Fibroblast of the aortic adventitia (primary cell): ENCODE data around the gene HARBI1. TPM values are rescaled to one million over a fixed set of nuclear protein-coding genes. Genes with fewer than 3 reads are reported as not detected.

Experiments
- DNase-seq: peaks from one replicate; pipeline ENCODE4 v3.0.0-alpha.2; 2010; ENCODE audit warnings: low read depth
- H3K4me3 ChIP-seq: 2 replicates; pipeline ENCODE4 v1.5.1; 2011; ENCODE audit warnings: low read depth, mild to moderate bottlenecking, control low read depth, low read length, moderate library complexity
- total RNA-seq: library from RNA; depleted of rRNA; stranded (reverse); fragments of >200 nt; gene quantifications from 2 replicates; pipeline ENCODE4 v1.2.3, GENCODE V29; 2012; ENCODE audit warnings: low replicate concordance
- TF ChIP-seq, protein P1 (sequence below): IDR thresholded peaks from 2 replicates; pipeline ENCODE4 v1.5.1; 2011; ENCODE audit warnings: mild to moderate bottlenecking, low read length, control low read depth, inconsistent platforms; ENCODE audit not compliant: insufficient read depth

The HARBI1 gene
- total RNA-seq, 1 donor = 4.5 TPM

DNA sequence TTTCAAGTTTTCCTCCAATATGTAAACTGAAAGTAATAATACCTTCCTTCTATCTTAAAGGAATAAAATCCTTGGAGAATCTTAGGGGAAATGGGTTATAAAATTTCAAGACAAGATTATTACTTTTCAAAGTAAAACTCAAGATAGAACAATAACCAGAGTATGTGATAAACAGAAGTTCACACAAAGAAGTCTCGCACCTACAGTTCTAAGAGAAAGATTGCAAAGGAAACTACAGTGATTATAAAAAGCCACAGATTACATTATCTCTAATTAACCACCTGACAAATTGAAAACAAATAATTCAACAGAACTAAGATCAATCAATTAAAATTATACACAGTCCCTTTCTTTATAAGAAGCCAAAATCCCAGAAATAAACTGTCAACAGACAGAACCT is 57.2 kb downstream of the HARBI1 start:
- no peak for DNase-seq
- peak overlapping the region; percentile 58 for H3K4me3 ChIP-seq
- TF ChIP-seq, protein P1, sequence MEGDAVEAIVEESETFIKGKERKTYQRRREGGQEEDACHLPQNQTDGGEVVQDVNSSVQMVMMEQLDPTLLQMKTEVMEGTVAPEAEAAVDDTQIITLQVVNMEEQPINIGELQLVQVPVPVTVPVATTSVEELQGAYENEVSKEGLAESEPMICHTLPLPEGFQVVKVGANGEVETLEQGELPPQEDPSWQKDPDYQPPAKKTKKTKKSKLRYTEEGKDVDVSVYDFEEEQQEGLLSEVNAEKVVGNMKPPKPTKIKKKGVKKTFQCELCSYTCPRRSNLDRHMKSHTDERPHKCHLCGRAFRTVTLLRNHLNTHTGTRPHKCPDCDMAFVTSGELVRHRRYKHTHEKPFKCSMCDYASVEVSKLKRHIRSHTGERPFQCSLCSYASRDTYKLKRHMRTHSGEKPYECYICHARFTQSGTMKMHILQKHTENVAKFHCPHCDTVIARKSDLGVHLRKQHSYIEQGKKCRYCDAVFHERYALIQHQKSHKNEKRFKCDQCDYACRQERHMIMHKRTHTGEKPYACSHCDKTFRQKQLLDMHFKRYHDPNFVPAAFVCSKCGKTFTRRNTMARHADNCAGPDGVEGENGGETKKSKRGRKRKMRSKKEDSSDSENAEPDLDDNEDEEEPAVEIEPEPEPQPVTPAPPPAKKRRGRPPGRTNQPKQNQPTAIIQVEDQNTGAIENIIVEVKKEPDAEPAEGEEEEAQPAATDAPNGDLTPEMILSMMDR = no peak

GRCh38 chr11:46557684-46558151 is 59.3 kb downstream of the HARBI1 start:
- DNase-seq = peak; percentile 5
- H3K4me3 ChIP-seq = no peak overlapping the region
- TF ChIP-seq, protein P1 = no peak

DNA sequence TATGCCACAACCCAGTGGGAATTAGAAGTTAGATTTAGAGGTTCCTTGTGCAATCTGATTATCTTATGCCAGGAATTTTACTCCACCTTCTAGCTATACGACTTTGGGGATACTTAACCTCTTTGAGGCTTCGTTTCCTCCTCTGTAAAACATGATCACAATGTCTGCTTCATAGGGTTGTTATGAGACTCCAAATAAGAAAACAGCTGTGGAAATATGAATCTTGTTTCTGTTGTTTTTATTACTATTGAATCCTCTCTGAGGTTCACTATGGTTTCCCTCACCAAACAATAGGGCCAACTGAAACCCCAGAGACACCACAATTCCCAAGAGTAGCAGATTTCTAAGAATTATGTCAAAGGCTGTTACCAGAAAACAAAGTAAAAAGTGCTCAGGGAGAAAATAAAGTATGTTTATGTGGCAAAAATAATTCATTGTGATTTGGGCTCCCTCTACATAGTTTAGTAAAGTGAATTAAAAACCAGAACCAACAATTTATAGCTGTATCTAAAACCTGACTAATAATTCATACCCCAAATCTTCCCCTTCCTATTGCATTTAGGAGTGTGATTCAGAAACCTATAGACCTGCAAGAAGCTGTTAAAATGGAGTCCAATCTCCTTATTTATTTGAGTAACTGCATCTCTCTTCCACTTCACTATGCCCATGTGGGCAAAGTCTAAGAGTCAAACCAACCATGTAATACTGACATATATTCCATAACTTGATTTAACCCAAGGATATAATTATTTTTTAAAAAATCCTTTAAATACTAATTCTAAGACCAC is 61.6 kb downstream of the HARBI1 start:
- TF ChIP-seq, protein P1 = no peak
- H3K4me3 ChIP-seq = no peak overlapping the region
- peak; percentile 60 for DNase-seq

- no peak overlapping the region for H3K4me3 ChIP-seq
- peak; percentile 89 for DNase-seq
- TF ChIP-seq, protein P1 = no peak
Measured at GRCh38 chr11:46554213-46555147, 62.5 kb downstream of the HARBI1 start.

- DNase-seq = no peak
- TF ChIP-seq, protein P1 = no peak
- peak overlapping the region; percentile 2 for H3K4me3 ChIP-seq
Measured at GRCh38 chr11:46553814-46554212, 63.2 kb downstream of the HARBI1 start.

Other genes starting within 250 kb of the HARBI1 start
- 52.2 and 96.0 TPM in 2 replicates for gene MDK, start 235.6 kb downstream of the HARBI1 start, total RNA-seq
- gene CHRM4, start 225.5 kb downstream of the HARBI1 start, total RNA-seq = not detected in 2 replicates
- gene AMBRA1, start 23.2 kb downstream of the HARBI1 start, total RNA-seq = 18.0 and 46.9 TPM in 2 replicates
- gene ATG13, start 326 bp upstream of the HARBI1 start, total RNA-seq = 58.8 and 152 TPM in 2 replicates
- 52.3 and 65.2 TPM in 2 replicates for gene ARHGAP1, start 83.4 kb upstream of the HARBI1 start, total RNA-seq
- gene ZNF408, start 83.8 kb upstream of the HARBI1 start, total RNA-seq = 9.3 and 18.7 TPM in 2 replicates
- gene F2, start 102.0 kb upstream of the HARBI1 start, total RNA-seq = not detected in 2 replicates
- 79.5 and 83.3 TPM in 2 replicates for gene CKAP5, start 229.1 kb upstream of the HARBI1 start, total RNA-seq